ENCODE measurements around the gene HOXC6. TPM values are rescaled to one million over a fixed set of nuclear protein-coding genes. Genes with fewer than 3 reads are reported as not detected.

HOXC6 gene
- total RNA-seq, 1 donor from 2014 or later: not detected

DNA sequence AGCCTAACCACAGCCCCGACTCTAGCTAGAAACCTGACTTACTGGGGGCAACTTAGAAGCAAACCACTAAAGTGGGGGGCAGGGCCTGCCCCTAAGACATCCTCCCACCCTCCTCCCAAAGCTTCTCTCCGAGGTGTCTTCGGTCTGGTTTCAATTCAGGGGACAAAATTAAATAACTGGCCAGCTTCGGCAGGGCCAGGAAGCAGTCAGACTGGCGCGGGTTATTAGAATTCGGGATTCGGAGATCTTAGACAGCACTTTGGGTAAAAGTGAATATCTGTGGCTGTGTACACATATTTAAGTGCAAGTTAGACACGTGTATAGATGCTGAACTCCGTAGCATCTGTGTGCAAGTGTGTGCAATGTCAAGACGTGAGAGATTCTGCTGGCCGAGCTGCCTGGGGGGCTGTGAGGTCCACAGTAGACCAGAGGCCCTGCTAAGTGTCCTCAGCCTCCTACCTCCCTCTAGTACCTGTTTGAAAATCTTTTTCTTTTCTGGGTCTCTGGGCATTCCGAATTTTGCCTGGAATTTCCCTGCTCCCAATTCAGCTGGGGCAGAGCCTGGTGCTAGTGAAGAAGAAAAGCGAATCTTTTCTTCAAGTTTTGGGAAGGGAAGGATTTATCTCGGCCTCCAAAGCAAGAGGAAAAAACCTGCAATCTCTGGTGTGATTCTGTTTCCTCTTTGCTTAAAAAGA is 47.3 kb upstream of the HOXC6 start:
- no peak for DNase-seq (ENCODE audit: low spot score)
- Histone ChIP-seq H3K4me1 (no peaks in the 10 kb centered on the region), H4K20me1 (ENCODE audit: low read depth) (peaks cover 75% of the 10 kb centered on the region), H3K4me2 (no peak overlapping the region), H2AFZ (replicated peaks) (no peak overlapping the region), H3K9ac (no peak overlapping the region), H3K27me3 (peaks cover 100% of the 10 kb centered on the region), H3K4me3 (no peak overlapping the region), H3K79me2 (ENCODE audit: low read depth) (no peaks in the 10 kb centered on the region), H3K36me3 (no peaks in the 10 kb centered on the region), H3F3A (ENCODE audit: low read depth) (no peaks in the 10 kb centered on the region), H3K9me3 (ENCODE audit: low read depth) (no peaks in the 10 kb centered on the region), H3K27ac (no peak overlapping the region)
- TF ChIP-seq, protein P1, sequence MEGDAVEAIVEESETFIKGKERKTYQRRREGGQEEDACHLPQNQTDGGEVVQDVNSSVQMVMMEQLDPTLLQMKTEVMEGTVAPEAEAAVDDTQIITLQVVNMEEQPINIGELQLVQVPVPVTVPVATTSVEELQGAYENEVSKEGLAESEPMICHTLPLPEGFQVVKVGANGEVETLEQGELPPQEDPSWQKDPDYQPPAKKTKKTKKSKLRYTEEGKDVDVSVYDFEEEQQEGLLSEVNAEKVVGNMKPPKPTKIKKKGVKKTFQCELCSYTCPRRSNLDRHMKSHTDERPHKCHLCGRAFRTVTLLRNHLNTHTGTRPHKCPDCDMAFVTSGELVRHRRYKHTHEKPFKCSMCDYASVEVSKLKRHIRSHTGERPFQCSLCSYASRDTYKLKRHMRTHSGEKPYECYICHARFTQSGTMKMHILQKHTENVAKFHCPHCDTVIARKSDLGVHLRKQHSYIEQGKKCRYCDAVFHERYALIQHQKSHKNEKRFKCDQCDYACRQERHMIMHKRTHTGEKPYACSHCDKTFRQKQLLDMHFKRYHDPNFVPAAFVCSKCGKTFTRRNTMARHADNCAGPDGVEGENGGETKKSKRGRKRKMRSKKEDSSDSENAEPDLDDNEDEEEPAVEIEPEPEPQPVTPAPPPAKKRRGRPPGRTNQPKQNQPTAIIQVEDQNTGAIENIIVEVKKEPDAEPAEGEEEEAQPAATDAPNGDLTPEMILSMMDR (IDR thresholded peaks at IDR 0.05): no peak
- TF ChIP-seq EZH2 (IDR thresholded peaks at IDR 0.05) (no peak), EZH2phosphoT487 (IDR thresholded peaks at IDR 0.05) (no peak)
- no peak overlapping the region for H3K4me3 Mint-ChIP-seq
- peaks cover 3% of the 10 kb centered on the region for H3K9me3 Mint-ChIP-seq
- H3K36me3 Mint-ChIP-seq: no peaks in the 10 kb centered on the region
- H3K4me1 Mint-ChIP-seq: no peaks in the 10 kb centered on the region
- H3K27ac Mint-ChIP-seq: no peak overlapping the region
- H3K27me3 Mint-ChIP-seq (ENCODE audit: insufficient read depth, low read depth): peaks cover 98% of the 10 kb centered on the region

DNA sequence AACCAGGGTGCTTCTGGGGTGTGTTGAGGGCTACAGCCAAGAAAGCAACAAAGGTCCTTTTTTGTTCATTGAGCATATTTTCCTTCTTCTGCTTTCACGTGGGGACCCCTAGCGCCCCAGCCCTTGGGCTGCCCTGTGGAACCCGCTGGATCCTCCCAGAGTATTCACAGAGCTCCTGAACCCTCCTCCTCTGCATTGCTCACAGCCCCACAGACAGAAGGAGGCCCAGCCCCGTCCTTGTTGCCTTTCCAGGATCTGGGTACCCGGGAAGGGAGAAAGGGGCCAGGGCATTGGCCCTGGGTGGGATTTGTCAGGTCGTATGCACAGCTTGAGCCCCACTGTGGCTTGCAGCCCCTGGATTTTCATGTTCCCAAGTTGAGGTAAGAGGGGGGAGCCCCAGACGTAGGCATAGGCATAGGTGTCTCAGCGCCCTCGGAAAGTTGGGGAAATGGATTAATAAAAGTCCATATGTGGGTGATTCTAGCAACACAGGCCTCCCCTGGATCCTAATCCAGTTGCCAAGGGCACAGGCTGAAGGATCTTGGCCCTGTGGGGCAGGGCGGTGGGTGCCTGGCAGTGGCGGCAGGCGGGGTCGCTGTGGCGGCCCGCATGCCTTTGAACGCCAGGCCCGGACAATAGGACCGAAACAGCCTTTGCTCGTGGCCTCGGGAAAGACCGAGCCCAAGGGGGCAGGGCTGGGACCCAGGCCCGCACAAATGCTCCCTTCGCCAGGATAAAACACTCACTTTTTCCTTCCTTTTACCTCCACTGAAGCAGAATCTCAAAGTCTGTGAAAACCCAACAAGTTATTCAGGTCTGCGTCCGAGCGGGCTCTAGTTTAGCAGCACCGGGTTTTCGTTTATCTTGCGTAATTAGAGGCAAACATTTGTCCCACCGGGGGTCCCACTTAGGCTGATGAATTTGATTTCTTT is 46.3 kb upstream of the HOXC6 start:
- Mint-ChIP-seq H3K4me3 (no peak overlapping the region), H3K27ac (no peak overlapping the region), H3K36me3 (no peaks in the 10 kb centered on the region), H3K27me3 (ENCODE audit: insufficient read depth, low read depth) (peaks cover 98% of the 10 kb centered on the region), H3K9me3 (peaks cover 6% of the 10 kb centered on the region), H3K4me1 (no peaks in the 10 kb centered on the region)
- Histone ChIP-seq H3K9ac (no peak overlapping the region), H3K4me1 (no peaks in the 10 kb centered on the region), H3K27ac (no peak overlapping the region), H3K27me3 (peaks cover 100% of the 10 kb centered on the region), H3K4me3 (no peak overlapping the region), H3K36me3 (no peaks in the 10 kb centered on the region), H4K20me1 (ENCODE audit: low read depth) (peaks cover 74% of the 10 kb centered on the region), H3K4me2 (no peak overlapping the region), H3K9me3 (ENCODE audit: low read depth) (no peaks in the 10 kb centered on the region), H3F3A (ENCODE audit: low read depth) (no peaks in the 10 kb centered on the region), H3K79me2 (ENCODE audit: low read depth) (no peaks in the 10 kb centered on the region), H2AFZ (replicated peaks) (no peak overlapping the region)
- peak; percentile 87 for TF ChIP-seq EZH2phosphoT487 (IDR thresholded peaks at IDR 0.05)
- TF ChIP-seq EZH2 (IDR thresholded peaks at IDR 0.05): peak; percentile 90
- TF ChIP-seq, protein P1 (IDR thresholded peaks at IDR 0.05): no peak
- DNase-seq (ENCODE audit: low spot score): no peak

DNA sequence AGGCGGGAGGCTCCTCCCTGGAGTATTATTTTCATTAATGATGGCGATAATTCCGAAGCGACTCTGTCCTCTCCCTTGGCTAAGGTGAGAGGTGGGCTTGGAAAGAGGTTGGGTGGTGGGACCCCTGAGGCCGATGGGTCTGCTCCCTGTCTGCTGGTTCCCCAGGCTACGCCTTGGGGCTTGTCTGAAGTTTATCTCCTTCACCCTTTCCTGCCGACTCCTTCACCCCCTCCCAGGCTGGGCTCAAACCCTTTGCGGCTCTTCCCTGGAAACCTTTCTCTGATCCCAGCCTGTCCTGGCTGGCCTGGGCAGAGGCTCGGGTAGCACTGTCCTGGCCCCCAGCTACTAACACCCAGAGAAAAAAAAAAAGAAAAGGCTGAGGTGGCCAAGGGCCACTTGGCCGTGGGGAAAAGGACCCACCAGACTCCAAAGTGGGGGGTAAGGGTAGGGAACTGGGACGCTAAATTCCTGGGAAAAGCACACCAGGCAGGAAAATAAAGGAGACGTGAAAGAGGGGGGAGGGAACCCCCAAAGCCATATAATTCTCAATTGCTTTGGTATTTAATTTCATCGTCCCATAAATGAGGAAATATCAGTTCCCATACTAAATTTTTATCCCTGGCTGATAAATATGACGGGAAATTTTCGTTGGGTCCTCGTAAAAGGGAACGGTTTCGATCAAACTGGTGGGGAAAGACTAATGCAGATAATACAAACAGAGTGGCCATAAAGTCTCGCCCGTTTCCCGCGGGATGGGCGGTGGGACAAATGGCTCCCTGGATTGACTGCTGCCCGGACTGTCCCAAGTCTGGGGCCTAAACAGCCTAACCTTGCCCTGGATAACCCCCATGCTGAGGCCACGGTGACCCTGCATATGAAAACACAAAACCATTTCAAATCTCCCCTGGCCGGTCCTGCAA is 45.3 kb upstream of the HOXC6 start:
- Histone ChIP-seq H3K9ac (no peak overlapping the region), H3K27ac (no peak overlapping the region), H2AFZ (replicated peaks) (no peak overlapping the region), H3K9me3 (ENCODE audit: low read depth) (no peaks in the 10 kb centered on the region), H3F3A (ENCODE audit: low read depth) (no peaks in the 10 kb centered on the region), H3K4me1 (no peaks in the 10 kb centered on the region), H3K4me3 (no peak overlapping the region), H3K36me3 (no peaks in the 10 kb centered on the region), H3K27me3 (peaks cover 100% of the 10 kb centered on the region), H3K79me2 (ENCODE audit: low read depth) (no peaks in the 10 kb centered on the region), H3K4me2 (no peak overlapping the region), H4K20me1 (ENCODE audit: low read depth) (peaks cover 75% of the 10 kb centered on the region)
- Mint-ChIP-seq H3K27ac (no peak overlapping the region), H3K36me3 (no peaks in the 10 kb centered on the region), H3K27me3 (ENCODE audit: insufficient read depth, low read depth) (peaks cover 99% of the 10 kb centered on the region), H3K9me3 (peaks cover 6% of the 10 kb centered on the region), H3K4me1 (no peaks in the 10 kb centered on the region), H3K4me3 (peak overlapping the region; percentile 27)
- no peak for DNase-seq (ENCODE audit: low spot score)
- TF ChIP-seq, protein P1 (IDR thresholded peaks at IDR 0.05): no peak
- TF ChIP-seq EZH2 (IDR thresholded peaks at IDR 0.05) (no peak), EZH2phosphoT487 (IDR thresholded peaks at IDR 0.05) (peak; percentile 4)
